Prostate gland (tissue), 2 donors: ENCODE data around the gene NME1. TPM values are rescaled to one million over a fixed set of nuclear protein-coding genes. Genes with fewer than 3 reads are reported as not detected.

ENCODE experiments used
- DNase-seq: peaks from one replicate; pipeline ENCODE4 v3.0.0-alpha.2; 2019; ENCODE audit warnings: low spot score
- H3K27ac ChIP-seq, 2 donors: fragments of 200-600 bp; sonication (generic); 2 replicates each; pipeline ENCODE4 v1.5.1; 2017 to 2019
- H3K27me3 ChIP-seq: fragments of 200-600 bp; sonication (generic); replicated peaks from 2 replicates; pipeline ENCODE4 v1.5.1; 2019; ENCODE audit not compliant: insufficient read depth
- H3K36me3 ChIP-seq, 2 donors: fragments of 200-600 bp; sonication (generic); 1 replicate in 1 of 2; 2 replicates in 1 of 2; pipeline versions ENCODE4 v1.5.1 to v1.8.1; 2017 to 2019
- H3K4me1 ChIP-seq: fragments of 200-600 bp; sonication (generic); replicated peaks from 2 replicates; pipeline ENCODE4 v1.5.1; 2019
- H3K4me3 ChIP-seq, 2 donors: fragments of 200-600 bp; sonication (generic); 2 replicates each; pipeline ENCODE4 v1.5.1; 2017 to 2019
- H3K9me3 ChIP-seq: fragments of 200-600 bp; sonication (generic); 2 replicates; pipeline ENCODE4 v1.5.1; 2017
- CTCF ChIP-seq, 4 experiments: fragments of 200-600 bp in 2 of 4; fragments of 450-650 bp in 2 of 4; sonication (generic) in 2 of 4; IDR thresholded peaks; 1 replicate in 3 of 4; 2 replicates in 1 of 4; pipeline ENCODE4 v1.5.1; 2016 to 2019; ENCODE audit warnings: antibody characterized with exemption in 4 of 4, mild to moderate bottlenecking in 2 of 4, moderate library complexity in 2 of 4
- POLR2A ChIP-seq: fragments of 450-650 bp; IDR thresholded peaks from one replicate; pipeline ENCODE4 v1.6.1; 2016; ENCODE audit warnings: antibody characterized with exemption, mild to moderate bottlenecking
- POLR2AphosphoS5 ChIP-seq: sonication (generic); formaldehyde crosslinking; IDR thresholded peaks from one replicate; pipeline ENCODE4 v1.6.1; 2017; ENCODE audit warnings: antibody characterized with exemption
- WGBS: methylation state at CpG from one replicate; pipeline ENCODE4 v1.1.5; 2018; 5-methylcytosine and 5-hydroxymethylcytosine counted together
- intact Hi-C: fragments of 100-400 bp; cut with DNase I; formaldehyde crosslinking; loops from one replicate; pipeline ENCODE4 v1.14.2; 2022
- total RNA-seq, 2 donors: library from RNA; depleted of rRNA; stranded (reverse); fragments of >200 nt; gene quantifications; one replicate each; pipeline ENCODE4 v1.1.0, GENCODE V29; 2016

Gene NME1
- total RNA-seq, 2 donors from 2014 or later = 32.3 to 75.1 TPM

GRCh38 chr17:51149163-51149562 lies 4.2 kb upstream of the NME1 start:
- Histone ChIP-seq H3K27me3 (no peaks in the 10 kb centered on the region), H3K4me3 (no peak overlapping the region), H3K9me3 (no peaks in the 10 kb centered on the region), H3K27ac (no peak overlapping the region), H3K36me3 (no peaks in the 10 kb centered on the region), H3K4me1 (no peaks in the 10 kb centered on the region)
- DNase-seq = no peak
- 92% methylated on average over 2 of the region's 2 CpGs for WGBS
- intact Hi-C loops = no loop called here
- TF ChIP-seq POLR2AphosphoS5 (no peak), CTCF (IDR thresholded peaks at IDR 0.05) (no peak), POLR2A (no peak)

- Histone ChIP-seq H3K27ac (no peak overlapping the region), H3K27me3 (no peaks in the 10 kb centered on the region), H3K36me3 (no peaks in the 10 kb centered on the region), H3K4me3 (no peak overlapping the region), H3K9me3 (no peaks in the 10 kb centered on the region), H3K4me1 (no peaks in the 10 kb centered on the region)
- TF ChIP-seq CTCF (IDR thresholded peaks at IDR 0.05) (no peak), POLR2AphosphoS5 (no peak), POLR2A (no peak)
- DNase-seq = no peak
- intact Hi-C loops = loop anchor here (5.0 kb wide), 1 partner anchor 299 kb away; no protein-coding TSS in a partner anchor
- 67% methylated on average over 5 of the region's 5 CpGs for WGBS
Measured at GRCh38 chr17:51150932-51151331, 2.4 kb upstream of the NME1 start.

- Histone ChIP-seq H3K4me3 (peak overlapping the region; percentile 19 to 67), H3K4me1 (no peaks in the 10 kb centered on the region), H3K27me3 (no peaks in the 10 kb centered on the region), H3K27ac (peak overlapping the region; percentile 87 to 88), H3K9me3 (no peaks in the 10 kb centered on the region), H3K36me3 (no peaks in the 10 kb centered on the region)
- TF ChIP-seq POLR2A (no peak), POLR2AphosphoS5 (no peak), CTCF (IDR thresholded peaks at IDR 0.05) (no peak)
- intact Hi-C loops = loop anchor here (2.0 to 5.0 kb wide), 3 partner anchors 32 to 300 kb away; partner anchors contain the start of gene SPAG9
- DNase-seq = no peak
- WGBS = 19% methylated on average over 8 of the region's 8 CpGs
Measured at GRCh38 chr17:51152766-51153209, 571 bp upstream of the NME1 start.

- no peaks in the 10 kb centered on the region for H3K36me3 ChIP-seq
- DNase-seq = no peak
- no peak for TF ChIP-seq POLR2AphosphoS5
- no peak for TF ChIP-seq CTCF (IDR thresholded peaks at IDR 0.05)
- TF ChIP-seq POLR2A = no peak
- H3K9me3 ChIP-seq = no peaks in the 10 kb centered on the region
- intact Hi-C loops = loop anchor here (5.0 kb wide), 1 partner anchor 302 kb away; no protein-coding TSS in a partner anchor
- 9% methylated on average over 6 of the region's 6 CpGs for WGBS
- peak overlapping the region in 1 of 2 donors; percentile 88 for H3K27ac ChIP-seq
- peak overlapping the region; percentile 42 to 67 for H3K4me3 ChIP-seq
- H3K4me1 ChIP-seq = no peaks in the 10 kb centered on the region
- no peaks in the 10 kb centered on the region for H3K27me3 ChIP-seq
Measured at GRCh38 chr17:51154176-51154575, 817 bp downstream of the NME1 start.

- TF ChIP-seq CTCF (IDR thresholded peaks at IDR 0.05) (no peak), POLR2AphosphoS5 (no peak), POLR2A (no peak)
- Histone ChIP-seq H3K27ac (no peak overlapping the region), H3K4me1 (no peaks in the 10 kb centered on the region), H3K9me3 (no peaks in the 10 kb centered on the region), H3K36me3 (no peaks in the 10 kb centered on the region), H3K27me3 (no peaks in the 10 kb centered on the region), H3K4me3 (no peak overlapping the region)
- intact Hi-C loops = no loop called here
- 95% methylated on average over 8 of the region's 8 CpGs for whole genome bisulfite sequencing
- DNase-seq = no peak
Measured at GRCh38 chr17:51155416-51155815, 2.1 kb downstream of the NME1 start.
